Brain pericyte (primary cell): ENCODE results near the gene HOXA2.

Experiments used
- DNase-seq: peaks from one replicate; pipeline ENCODE4 v3.0.0-alpha.2; 2012; ENCODE audit warnings: low read depth, low spot score

Gene HOXA2

DNA sequence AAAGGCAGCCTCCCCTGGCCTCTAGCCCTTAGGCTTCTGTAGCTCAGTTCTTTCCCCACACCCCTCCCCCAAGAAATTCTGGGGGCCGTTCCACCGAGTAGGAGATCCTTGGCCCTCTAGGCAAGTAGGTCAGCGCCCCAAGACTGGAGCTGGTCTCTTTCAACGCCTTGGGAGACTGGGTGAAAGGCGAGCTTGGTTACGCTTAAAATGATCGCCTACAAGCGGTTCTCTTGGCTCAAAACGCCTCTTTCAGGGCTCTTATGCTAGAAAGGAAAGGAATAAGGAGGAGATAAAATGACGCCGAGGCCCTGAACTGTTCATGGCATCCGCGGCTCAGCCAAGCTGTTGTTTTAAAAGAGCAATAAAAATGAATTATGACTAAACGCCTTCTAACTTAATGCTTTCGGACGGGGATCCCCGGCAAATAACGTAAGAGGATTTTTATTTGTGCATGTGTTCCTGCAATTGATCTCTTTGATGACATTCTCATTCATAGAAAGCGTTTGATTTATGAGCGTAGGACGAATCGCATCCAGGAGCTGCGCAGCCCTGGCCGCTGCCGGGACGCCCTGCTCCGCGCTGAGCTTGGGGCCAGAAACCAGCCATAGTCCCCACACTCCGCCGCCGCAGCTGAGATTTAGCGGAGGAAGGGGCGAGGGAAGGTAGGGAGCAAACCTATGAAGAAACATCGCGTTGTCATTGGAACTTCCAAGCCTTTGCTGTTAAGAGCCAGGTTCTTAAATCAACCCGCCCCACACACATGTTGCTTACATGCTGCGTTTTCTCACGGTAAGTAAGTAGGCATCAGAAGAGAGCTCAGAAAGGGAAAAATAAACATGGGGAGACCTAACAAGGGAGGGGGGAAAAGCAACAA lies 3.7 kb downstream of the HOXA2 start:
- no peak for DNase-seq

DNA sequence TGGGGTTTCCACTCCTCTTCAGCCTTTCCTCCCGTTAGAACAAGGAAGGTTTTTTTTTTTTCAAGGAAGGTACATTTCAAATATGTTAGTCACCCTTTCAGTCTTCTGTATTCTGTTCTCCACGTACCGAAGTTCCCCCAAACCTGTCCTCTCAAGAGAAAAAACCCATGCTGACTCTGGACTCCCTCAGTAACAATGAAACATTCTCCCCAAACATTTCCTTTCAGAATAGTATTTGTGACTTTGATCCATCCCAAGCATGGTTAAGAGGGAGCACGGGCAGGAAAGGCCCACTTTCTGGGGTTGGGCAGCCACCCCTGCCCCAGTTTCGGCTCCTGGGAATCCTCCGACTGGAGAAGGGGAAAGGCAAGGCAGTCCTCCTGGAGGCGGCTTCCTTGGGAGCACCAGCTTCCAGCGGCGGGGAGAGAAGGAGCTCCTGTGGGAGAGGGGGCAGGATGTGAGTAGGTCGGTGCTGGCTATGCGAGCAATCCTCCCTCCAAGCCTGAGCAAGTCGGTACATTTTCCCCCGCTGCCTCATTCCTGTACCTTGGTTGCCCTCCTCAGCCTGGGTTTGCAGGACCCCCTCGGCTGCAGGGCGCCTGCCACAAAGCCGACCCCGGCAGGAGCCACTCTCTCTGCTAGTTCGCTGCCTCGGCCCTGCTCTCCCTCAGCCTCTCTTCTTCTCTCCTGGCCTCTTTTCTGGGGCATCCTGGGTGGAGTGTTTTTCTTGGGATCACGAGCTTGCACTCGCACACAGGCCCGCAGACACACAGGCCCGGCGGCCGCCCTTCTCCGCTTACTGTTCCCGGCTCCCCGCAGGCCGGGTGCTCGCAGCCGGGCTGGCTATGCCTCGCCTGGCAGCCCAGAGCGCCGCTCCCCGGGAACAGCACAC lies 4.6 kb downstream of the HOXA2 start:
- DNase-seq, result no peak

DNA sequence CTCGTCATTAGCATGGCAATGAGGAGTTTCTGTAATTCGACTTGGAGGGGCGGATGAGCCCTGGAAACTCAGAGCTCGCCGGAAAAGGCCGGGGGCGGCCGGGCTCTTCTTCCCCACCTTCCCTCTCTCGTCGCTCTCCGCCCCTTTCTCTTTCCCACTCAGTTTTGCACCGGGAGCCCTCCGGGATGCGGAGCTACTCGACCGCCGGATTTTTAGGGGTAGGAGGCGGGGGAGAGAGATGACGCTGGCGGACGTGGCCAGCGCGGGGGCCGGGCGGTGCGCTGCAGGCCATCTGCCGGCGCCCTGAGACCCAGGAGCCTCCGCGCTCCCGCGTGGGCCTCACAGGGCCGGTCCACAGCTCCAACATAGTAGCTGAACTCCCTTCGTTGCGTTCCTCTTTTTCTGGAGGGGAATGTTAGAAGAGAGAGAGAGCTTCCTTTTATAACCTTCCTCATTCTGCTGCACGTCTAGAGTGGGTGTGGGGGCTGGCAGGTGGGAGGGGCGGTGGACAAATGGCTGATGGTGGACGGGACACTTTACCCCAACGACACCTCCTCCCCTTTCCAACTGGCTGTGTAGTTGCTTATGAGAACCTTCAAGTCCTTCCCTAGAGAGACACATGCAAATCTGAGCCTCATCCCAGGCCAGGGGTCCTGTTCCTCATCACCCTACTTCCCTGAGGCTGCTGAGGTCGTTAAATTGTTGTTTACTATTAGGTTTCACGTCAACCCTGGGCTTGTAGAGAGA lies 5.5 kb downstream of the HOXA2 start:
- DNase-seq, result no peak

DNA sequence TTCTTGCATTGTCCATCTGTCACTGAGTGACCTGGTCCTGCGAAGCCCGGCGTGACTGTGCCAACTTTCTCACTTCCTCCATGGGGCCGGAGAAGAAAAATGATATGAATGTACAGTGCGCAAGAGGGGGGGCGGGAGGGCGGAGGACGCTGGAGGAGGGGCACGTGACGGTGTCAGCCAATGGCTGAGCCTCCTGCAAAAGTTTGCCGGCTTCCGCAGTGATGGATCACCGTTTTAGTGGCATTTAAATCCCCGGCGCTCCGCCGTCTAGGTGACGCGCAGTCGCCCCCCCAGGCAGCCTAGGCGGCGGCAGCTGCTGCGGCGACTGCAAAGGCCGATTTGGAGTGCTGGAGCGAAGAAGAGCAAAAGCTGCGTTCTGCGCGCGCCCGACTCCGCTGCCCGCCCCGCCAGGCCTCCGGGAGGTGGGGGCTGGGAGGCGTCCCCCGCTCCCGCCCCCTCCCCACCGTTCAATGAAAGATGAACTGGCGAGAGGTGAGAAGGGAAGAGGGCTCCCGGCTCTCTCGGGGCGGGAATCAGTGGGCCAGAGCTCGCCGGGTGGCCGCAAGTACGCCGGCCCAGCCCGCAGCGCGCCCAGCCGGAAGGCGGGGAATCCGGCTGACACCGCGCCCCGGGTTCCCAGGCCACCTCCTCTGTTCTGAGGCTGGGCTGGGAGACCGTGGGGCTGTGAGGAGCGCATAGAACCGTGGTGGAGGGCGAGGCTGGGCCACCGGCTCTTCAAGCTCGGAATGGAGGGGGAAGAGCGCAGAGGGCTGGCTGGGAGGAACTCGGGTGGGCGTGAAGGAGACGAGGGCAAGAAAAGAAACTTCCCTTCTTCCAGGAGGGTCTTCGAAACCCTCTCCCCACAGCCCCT lies 6.4 kb downstream of the HOXA2 start, which contains the start of gene HOXA1:
TSS of gene HOXA1 (minus strand) at position 104 of the 871 bp plus-strand sequence. CDS start at position 16, 88 bp downstream.
- DNase-seq, result no peak

DNA sequence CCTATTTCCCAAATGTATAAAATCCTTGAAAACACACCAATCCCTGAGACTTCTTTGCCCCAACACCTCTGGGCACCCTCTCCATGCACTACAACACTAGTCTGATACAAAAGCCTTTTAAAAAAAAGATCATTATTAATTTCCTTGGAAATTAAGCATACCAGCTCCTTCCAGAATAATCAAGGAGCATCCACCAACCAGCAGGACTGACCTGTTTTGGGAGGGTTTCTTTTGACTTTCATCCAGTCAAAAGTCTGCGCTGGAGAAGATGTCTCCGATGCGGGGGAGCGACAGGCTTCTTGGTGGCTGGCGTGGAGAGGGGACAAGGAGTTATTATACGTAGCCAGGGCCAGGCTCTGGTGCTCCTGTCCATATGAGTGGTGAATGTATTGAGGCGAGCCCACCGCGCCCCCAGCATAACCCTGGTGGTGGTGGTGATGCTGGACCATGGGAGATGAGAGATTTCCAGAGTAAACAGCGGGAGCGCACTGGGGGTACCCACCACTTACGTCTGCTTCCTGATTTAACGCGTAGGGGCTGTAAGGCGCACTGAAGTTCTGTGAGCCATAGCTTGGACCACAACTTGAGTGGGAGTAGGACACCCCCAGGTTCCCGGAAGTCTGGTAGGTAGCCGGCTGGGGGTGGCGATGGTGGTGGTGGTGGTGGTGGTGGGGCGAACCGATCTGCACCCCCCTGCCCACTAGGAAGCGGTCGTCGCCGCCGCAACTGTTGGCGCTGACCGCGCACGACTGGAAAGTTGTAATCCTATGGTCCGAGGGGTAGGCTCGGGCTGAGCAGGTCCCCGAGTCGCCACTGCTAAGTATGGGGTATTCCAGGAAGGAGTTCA lies 7.2 kb downstream of the HOXA2 start:
- DNase-seq, result no peak

DNA sequence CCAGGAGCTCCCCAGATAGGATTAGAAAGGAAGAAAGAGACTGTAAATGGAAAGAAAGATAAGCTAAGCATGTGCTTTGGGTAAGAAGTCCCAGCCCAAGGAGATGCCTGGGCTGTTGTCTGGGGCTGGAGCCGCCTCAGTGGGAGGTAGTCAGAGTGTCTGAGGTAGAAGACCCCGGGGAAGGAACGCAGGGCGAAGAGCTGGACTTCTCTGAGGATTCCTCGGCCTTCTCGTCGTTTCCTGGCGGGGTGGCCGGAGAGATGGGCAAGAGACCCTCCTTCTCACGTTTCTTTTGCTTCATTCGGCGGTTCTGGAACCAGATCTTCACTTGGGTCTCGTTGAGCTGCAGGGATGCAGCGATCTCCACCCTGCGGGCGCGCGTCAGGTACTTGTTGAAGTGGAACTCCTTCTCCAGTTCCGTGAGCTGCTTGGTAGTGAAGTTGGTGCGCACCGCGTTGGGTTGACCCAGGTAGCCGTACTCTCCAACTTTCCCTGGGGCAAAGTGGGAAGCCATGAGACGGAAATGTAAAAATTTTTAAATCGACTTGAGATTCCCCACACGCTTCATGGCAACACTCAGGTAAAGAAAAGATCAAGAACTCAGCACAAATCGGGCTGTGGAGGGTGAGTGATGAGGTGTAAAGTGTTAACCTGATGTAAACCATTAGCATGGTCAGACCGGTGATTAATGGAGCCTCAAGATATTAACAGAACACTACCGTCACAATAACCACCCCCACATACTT lies 8.0 kb downstream of the HOXA2 start:
- no peak for DNase-seq

DNA sequence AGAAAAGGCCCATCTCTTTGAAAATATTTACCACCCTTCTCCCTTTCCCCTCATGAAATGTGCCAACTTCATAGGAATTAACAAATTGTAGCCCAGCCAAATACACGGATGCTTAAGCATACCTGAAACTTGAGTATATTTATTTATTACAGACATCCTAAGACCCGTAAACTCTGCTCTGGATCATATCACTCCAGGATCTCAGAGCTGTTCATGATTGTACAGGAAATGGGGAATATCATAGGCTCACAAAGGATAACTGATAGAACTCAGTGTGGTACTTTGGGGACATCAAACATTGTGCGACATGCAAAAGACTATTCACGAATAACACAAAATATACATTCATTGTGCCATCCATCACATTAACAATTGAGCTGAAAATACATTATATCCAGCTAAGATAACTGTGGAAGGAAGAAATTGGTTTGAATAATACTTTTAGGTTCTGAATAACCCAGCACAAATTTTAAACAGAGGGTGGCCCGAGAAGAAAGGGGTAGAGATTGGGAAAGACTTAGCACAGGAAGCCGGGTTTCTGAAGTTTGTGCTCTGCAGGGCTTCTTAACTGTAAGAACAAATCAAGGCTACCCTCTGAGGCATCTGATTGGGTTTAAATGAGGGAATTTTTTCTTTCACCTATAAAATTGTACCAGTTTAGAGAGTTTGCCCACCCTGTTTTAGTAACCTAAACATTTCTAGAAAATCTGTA lies 9.1 kb downstream of the HOXA2 start:
- no peak for DNase-seq

DNA sequence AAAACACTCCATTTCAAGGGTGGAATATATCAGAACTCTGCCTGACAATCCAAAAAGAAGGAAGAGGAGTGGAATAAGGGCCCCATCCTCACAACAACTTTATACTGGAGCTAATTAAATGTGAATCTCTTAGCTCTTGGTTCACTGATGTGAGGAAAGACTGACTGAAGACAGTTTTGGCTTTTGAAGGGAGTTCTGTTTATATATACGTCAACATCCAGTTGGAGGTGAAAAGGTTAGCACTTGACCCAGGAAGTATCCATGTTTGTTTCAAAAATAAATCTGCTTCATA lies 9.7 kb downstream of the HOXA2 start:
- DNase-seq, result no peak

DNA sequence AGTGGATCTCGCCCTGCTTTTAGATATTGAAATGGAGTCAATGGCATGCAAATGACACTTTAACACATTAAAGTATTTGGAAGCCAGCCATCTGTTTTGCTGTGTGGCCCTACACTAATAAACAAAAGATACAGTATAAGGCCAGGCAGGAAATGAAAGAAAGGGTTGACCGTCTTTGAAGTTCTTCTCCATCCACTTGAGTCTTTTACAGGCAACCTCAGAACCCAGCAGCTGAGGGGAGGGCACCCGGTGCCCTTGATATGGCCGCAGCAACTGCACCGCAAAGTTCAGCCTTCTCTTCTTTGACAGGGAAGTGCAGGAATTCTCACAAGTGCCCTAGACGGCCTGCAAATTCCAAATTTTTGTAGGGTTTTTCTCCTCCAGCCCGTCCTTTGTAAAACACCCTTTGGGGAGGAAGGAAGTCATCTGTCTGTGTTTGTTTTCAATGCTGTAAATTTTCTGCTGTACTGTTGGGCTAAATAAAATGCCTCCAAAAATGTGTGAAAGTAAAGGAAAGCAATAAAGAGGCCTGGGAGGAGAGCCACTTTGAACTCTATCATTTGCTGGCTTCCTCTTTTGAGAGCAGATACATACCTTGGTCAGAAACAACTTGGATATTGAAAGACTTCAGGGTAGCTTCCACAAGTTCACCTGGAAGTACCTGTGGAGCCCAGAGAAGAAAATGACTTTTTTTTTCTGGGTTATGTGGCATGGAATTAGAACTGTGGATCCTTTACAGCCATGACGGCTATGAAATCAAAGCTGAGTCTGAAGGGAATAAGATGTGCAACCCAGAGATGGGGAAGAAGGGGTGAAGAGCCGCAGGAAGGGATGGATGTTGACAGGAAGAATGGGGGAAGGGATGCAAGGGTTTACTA lies 10.3 kb downstream of the HOXA2 start:
- no peak for DNase-seq

DNA sequence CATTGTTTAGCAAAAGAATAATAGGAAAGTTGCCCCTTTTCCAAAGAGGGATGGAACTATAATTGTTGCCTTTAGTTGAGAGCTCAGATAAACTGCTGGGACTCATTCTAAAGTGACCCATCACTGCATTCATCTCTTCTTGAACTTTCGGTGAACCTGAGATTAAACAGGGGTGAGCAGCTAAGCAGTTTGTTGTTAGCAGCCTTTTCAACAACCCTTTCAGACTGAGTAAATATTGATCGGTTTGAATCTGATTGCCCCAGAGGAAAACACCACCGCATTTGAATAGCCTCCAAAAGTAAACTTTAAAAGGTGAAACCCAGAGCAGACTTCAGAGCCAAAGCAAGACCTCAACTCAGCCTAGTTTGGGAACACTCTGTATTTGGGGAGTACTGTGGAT lies 11.4 kb downstream of the HOXA2 start:
- no peak for DNase-seq

DNA sequence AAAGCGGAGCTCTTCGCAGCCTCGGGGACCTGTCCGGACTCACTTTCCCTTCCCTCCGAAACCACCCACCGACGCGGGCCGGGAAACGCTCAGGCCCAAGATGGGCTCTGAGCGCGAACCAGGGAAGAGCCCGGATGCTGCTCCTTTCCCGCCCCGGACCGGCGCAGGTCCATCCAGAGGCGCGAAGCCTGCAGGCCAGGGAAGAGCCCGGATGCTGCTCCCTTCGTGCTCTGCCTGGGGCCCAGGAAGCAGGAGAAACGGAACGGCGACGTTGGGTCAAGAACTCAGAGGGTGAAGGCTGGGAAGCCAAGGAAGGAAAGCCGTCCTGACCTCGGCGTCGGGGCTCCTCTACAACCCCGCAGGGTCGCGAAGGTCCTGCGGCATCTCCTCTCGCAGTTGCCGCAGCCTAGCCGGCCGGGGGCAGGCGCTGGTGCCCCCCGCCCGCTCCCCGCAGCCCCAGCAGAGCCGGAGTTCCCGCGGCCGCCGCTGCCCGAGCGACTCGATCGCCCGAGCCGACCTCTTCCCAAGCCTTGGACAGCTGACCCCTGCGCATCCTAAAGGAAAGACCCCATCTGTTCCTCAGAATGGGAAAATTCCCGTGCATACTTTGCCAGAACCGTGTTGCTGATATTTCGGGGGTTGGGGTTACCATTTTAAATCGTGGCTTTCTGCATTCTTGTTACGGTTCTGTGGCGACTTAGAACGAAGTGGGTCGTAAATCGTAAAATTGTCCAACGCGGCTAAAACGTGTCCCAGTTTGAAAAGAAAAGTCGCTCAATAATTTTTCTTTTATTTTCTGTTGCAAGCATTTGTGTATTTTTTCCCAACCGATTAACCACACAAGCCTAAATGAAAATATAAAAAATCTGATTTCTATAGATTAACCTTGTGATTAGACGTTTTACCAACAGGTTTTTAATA lies 14.2 kb downstream of the HOXA2 start:
- no peak for DNase-seq

DNA sequence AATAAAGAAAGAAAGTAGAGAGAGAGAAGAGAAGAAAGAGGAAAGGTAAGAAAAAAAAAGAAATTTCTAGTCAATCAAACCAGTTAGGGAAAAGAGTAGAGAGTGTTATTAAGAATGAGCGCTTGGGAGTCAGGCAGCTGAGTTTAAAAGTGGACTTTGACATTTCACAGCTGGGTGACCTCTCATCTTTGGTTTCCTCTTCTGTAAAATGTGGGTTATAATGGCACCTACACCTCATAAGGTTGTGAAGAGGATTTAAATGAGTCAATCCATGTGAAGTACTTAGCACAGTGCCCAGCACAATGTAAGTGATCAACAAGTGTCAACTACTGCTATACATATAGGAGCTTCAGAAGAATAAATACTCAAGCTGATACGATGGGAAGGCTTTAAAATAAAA lies 18.8 kb downstream of the HOXA2 start:
- no peak for DNase-seq

DNA sequence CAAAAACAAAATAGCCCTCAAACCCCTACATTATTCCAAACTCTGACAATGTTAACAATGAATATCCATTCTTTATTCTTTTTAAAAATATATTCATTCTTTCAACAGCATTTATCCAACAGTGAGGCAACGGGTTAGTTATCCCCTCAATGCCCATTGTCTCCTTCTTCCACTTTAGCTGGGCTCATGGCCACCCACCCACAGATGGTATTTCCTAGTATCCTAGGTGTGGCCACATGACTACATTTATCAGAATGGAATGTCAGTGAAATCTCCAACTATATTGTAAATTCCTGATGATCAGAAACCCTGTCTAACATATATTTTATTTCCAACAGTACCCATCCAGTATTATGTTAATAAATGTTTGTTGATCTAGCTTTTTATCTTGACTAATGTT lies 20.3 kb downstream of the HOXA2 start:
- DNase-seq, result no peak

DNA sequence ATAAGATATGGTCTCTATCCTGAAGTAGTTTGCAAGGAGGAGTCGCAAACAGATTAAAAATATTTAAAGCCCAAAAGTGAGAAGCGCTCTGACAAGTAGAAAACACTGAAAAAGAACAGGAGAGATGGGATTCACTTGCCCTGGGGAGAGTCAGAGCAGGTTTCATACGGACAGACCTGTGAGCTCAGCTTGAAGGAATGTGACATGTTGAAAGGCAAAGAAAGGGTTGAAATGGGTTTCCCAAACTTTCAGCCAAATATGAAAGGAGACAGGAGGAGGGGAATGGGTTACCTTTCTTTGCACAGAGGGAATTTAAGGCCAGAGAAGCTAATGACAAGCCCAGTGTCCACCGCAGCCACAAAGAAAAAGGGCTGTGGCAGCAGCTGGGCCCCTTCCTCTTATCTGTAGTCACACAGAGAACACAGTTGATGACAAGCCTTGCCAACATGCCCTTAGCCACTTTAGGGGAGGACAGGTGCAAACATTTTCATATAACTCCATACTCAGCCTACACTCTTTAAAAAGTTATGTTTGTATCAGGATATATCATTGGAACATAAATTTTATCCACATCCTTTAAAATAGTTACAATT lies 21.5 kb downstream of the HOXA2 start:
- no peak for DNase-seq

DNA sequence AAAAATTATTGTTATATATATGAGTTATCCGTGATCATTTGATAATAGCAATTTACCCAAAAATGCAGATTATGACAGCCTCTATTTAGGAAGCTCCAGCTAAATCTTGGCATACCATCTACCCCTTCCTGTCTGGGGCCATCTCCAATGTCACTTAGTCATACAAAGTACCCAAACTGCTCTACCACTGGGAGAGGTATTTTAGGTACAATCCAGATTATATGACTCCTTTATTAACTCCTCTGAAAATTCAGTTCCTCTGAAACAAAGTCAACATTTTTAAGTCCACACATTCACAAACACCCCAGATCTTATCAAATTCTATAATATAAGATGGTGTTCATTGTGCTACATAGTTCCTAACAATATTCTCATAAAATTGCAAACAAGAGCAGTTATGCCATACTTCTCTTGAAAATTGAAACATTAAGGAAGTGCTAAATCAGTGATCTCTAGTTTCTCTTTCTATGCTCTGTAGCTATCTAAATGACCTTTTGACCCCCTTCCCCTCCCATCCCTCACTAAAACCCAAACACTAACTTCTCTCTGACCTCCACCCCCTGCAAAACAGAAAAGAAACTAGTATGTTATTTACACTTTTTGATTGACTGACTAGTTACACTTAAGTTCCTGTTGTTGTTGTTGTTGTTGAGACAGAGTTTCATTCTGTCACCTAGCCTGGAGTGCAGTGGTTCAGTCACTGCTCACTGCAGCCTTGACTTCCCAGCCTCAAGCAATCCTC lies 23.1 kb downstream of the HOXA2 start:
- no peak for DNase-seq
